HG03196 (cell line): Measurements from ENCODE around the gene WBP2.

Experiments used
- ATAC-seq: cut with Tn5 transposase; IDR thresholded peaks from one replicate; pipeline ENCODE4 v1.9.1; 2021; ENCODE audit not compliant: unreplicated experiment

The WBP2 gene

GRCh38 chr17:75830164-75831031 lies 24.7 kb downstream of the WBP2 start:
- no peak for ATAC-seq

DNA sequence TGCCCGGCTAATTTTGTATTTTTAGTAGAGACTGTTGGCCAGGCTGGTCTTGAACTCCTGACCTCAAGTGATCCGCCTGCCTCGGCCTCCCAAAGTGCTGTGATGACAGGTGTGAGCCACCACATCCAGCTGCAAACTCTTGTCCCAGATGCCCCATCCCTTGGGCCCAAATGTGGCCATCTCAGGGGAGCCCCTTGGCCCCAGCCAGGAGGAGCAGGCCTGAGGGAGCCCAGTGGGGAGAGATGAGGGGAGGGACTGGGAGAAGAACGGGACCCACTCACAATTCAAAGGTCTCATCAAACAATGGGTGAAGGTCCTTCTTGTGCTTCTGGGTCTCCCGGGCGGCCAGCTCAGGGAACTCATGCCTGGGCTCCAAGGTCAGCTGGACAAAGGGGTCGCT lies 25.4 kb downstream of the WBP2 start:
- no peak for ATAC-seq

DNA sequence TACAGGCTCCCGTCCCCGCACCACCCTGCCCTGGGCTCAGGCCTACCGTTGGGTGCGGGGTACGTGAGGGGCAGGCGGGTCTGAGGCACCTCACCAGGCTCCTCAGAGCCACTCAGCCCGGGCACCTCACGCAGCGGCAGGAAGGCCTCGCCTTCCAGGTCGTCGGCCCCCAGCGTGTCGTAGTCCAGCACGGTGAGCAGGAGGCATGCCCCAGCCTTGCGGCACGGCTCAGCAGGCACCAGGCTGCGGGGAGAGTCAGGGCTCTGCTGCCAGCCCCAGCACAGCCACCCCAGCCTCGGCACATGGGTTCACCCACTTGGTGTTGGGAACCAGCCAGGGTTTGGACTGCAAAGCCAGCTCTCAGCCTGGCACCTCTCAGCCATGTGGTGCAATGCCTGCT lies 26.4 kb downstream of the WBP2 start:
- no peak for ATAC-seq

GRCh38 chr17:75828076-75828400 lies 27.1 kb downstream of the WBP2 start:
- ATAC-seq = no peak

- ATAC-seq = no peak
These were observed 27.6 kb downstream of the WBP2 start for GRCh38 chr17:75827308-75828075.

- no peak for ATAC-seq
These were observed 28.4 kb downstream of the WBP2 start for GRCh38 chr17:75826561-75827307.

- ATAC-seq = no peak
These were observed 29.3 kb downstream of the WBP2 start for GRCh38 chr17:75825748-75826370.

GRCh38 chr17:75825149-75825552 lies 30.0 kb downstream of the WBP2 start:
- no peak for ATAC-seq

DNA sequence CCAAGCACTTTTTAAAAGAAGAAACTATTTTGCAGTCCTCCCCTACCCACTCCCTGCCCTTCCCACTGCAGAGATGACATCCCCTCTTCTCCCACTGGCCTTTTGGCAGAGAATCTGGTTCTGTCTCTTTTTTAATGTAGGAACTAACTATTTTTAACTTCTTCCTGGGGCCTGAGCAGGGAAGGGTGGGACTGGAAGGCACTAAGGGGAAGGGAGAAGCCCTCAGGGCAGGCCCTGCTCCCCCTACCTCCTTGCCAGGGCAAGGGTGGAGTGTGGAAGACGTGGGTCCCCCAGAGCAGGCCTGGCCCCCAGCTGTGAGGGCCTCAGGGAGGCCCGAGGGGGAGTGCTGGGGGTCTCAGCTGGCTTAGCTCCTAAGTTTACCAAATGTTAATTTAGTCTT lies 30.5 kb downstream of the WBP2 start:
- ATAC-seq = no peak

GRCh38 chr17:75824050-75824552 lies 31.0 kb downstream of the WBP2 start:
- ATAC-seq = no peak

DNA sequence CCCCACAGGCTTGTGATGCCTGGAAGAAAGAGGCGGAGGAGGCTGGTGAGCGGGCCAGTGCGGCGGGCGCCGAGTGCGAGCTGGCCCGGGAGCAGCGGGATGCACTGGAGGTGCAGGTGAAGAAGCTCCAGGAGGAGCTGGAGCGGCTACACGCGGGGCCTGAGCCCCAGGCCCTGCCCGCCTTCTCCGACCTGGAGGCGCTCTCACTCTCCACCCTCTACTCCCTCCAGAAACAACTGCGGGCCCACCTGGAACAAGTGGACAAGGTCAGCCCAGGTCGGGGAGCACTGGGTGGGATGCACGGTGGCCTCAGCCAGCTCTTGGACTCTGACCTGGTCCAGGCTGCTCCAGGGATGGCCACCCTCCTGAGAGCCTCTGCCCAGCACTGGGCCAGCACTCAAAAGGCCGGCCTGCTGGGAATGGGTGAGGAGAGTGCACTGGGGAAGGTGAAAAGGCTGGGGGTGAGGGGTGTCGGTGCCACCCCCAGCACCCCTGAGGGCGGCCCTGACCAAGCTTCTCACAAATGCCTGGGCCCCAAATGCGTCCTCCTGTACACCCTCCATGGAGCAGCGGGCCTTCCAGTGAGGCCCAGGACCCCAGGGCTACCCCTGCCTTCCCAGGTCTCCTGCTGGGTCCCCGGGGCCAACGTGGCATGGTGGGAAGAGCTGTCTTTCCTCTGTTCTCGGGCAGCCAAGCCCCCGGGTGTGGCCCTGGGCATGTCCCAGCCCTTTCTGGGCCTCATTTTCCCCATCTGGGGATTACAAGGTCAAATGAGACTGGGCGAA lies 31.7 kb downstream of the WBP2 start:
- ATAC-seq = no peak

DNA sequence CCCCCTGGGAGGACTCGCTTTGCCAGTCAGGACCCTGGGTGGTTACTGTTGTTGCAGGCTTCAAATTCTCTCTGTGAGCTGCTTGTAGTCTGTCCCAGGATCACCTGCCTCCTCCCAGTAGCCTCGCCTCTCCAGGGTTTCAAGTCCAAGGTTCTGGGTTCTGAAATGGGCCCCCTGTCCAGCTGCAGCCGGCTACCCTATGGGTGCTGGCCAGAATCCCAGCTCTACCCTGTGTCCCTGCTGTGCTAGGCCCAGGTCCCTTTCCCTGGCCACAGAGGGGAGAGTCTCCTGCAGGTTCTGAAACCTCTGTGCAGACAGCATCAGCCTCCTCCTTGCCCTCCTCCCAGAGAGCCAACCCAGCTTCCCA lies 32.4 kb downstream of the WBP2 start:
- no peak for ATAC-seq

DNA sequence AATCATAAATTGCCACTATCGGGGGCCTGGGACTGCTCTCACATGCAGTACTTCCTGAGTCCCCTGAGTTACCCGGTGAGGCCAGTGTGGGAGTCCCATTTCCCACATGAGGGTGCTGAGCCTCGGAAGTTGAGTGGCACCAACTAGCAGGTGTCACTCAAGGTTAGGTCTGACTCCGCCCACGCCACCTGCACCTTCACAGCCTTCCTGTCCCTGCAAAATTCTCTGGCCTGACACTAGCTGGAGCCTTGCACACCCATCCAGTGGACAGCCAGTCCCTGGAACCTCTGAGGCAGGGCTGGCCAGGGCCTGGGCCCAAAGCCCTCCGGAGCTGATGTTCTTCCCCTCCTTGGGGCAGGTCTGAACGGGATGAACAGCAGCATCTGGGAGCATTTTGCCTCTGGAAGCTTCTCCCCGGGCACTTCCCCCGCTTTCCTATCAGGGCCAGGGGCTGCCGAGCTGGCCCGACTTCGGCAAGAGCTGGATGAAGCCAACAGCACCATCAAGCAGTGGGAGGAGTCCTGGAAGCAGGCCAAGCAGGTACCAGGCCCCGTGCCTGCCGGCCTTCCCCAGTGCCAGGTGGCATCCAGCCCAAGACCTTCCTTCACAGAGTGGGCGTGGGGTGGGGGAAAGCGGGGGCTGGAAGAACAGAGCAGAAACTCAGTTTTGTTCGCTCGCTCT lies 32.9 kb downstream of the WBP2 start:
- ATAC-seq = no peak

DNA sequence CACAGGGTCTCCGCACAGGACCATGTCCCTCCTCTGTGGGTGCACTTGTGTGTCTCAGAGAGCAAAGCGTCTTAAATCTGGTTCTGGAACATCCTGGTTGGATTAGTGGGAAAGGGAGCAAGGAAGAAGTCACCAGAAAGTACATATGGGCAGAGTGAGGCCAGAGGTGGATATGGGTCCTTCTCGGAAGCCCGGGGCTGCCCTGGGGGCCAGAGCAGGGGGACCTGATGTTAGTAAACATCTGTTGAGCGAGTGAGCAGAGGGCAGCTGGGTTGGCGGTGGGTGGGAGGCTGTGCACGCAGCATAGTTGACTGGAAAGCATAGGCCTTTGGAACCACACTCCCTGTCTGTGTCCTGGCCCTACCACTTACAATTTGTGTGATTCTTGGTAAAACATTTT lies 33.6 kb downstream of the WBP2 start:
- ATAC-seq = no peak

- no peak for ATAC-seq
These were observed 34.7 kb downstream of the WBP2 start for GRCh38 chr17:75820094-75821080.

DNA sequence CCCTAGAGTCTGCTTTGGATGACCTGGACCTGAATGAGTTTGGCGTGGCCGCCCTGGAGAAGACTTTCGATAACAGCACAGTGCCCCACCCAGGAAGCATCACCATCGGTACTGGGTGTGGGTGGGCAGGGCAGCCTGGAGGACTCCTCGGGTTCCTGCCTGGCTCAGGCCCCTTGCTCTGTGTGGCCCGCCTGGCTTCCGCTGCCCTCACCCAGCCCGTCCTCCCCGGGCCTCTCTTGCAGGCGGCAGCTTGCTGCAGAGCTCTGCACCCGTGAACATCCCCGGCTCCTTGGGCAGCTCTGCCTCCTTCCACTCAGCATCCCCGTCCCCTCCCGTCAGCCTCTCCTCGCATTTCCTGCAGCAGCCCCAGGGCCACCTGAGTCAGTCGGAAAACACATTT lies 35.5 kb downstream of the WBP2 start:
- ATAC-seq = no peak

DNA sequence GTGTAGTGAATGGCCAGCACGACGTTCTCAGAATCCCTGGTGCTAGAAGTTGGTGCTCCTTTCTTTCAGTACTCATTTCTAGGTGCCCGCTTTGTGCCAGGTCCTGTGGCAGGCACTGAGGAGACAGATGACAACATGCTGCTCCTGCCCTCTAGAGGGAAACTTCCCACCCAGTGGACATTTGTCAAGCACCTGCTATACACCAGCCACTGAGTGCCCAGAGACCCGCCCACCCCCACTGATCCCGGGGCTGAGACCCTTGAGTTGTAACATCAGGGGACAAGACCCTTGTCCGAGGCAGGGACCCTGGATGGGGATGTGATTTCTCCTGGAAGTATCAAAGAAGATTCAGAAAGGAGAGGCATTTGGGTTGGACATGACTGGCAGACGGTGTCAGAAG lies 36.0 kb downstream of the WBP2 start:
- ATAC-seq = no peak

DNA sequence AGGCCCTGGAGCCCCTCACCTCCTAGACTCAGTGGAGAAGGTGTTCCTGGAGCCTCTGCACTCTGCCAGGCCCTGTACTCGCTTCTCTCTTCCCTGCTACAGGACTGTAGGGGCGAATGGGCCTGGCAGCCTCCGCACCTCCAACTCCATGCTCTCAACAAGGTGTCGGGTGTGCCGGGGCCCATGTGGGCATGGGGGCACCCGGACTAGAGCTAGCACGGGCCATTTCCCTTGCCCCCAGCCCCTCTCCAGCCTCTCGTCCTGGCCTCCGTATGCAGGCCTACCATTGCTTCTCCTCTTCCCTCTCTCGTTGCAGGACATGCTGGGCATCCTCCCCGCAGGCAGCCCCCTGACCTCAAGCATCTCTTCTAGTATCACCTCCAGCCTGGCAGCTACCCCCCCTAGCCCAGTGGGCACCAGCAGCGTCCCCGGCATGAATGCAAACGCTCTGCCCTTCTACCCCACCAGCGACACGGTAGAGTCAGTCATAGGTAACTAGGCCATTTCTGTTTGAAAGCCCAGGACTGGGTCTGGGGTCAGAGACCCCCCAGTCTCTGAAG lies 36.7 kb downstream of the WBP2 start:
- no peak for ATAC-seq
